CD4-positive, CD25-positive, alpha-beta regulatory T cell (primary cell): ENCODE results near the gene FGGY. TPM values are rescaled to one million over a fixed set of nuclear protein-coding genes. Genes with fewer than 3 reads are reported as not detected.

Experiments
- ATAC-seq, 2 donors: fragments of 150-1000 bp; cut with Tn5 transposase; one replicate each; pipeline ENCODE4 v1.10.0; 2021; ENCODE audit warnings: low read depth in 2 of 2, moderate number of reproducible peaks in 2 of 2, moderate library complexity in 1 of 2
- DNase-seq, 3 donors: peaks; one replicate each; pipeline versions ENCODE4 v3.0.0 to v3.0.0-alpha.2; 2012 to 2022; ENCODE audit warnings: mixed read lengths in 1 of 3
- H3K27ac ChIP-seq: one replicate; pipeline ENCODE4 v1.7.0; 2013; ENCODE audit warnings: mild to moderate bottlenecking, low read length; ENCODE audit not compliant: insufficient read depth, poor library complexity, severe bottlenecking
- H3K27me3 ChIP-seq: one replicate; pipeline ENCODE4 v1.7.0; 2013; ENCODE audit warnings: low read length; ENCODE audit not compliant: control insufficient read depth, insufficient read depth
- H3K36me3 ChIP-seq: one replicate; pipeline ENCODE4 v1.7.0; 2013; ENCODE audit warnings: mild to moderate bottlenecking, low read length, moderate library complexity; ENCODE audit not compliant: control insufficient read depth, insufficient read depth
- H3K4me1 ChIP-seq: 2 replicates; pipeline ENCODE4 v1.7.0; 2013; ENCODE audit warnings: mild to moderate bottlenecking, low read length; ENCODE audit not compliant: insufficient read depth, control insufficient read depth, poor library complexity, severe bottlenecking
- H3K4me3 ChIP-seq: one replicate; pipeline ENCODE4 v1.7.0; 2013; ENCODE audit warnings: low read depth, mild to moderate bottlenecking, low read length, moderate library complexity
- H3K9me3 ChIP-seq, 2 experiments: 1 replicate in 1 of 2; 2 replicates in 1 of 2; pipeline ENCODE4 v1.7.0; 2013; ENCODE audit warnings: low read length in 2 of 2, mild to moderate bottlenecking in 1 of 2, moderate library complexity in 1 of 2; ENCODE audit not compliant: control insufficient read depth in 2 of 2
- H3K27ac Mint-ChIP-seq, 3 donors: one replicate each; pipeline ENCODE4 v1.8.0; 2020 to 2022; ENCODE audit warnings: mild to moderate bottlenecking in 3 of 3, mixed read lengths in 3 of 3, moderate library complexity in 2 of 3
- H3K27me3 Mint-ChIP-seq: one replicate; pipeline ENCODE4 v1.8.0; 2022; ENCODE audit warnings: mild to moderate bottlenecking, mixed read lengths
- H3K36me3 Mint-ChIP-seq: one replicate; pipeline ENCODE4 v1.8.0; 2020; ENCODE audit warnings: mixed read lengths
- H3K4me1 Mint-ChIP-seq, 4 donors: one replicate each; pipeline ENCODE4 v1.8.0; 2020 to 2022; ENCODE audit warnings: mixed read lengths in 4 of 4, mild to moderate bottlenecking in 1 of 4
- H3K4me3 Mint-ChIP-seq, 4 donors: one replicate each; pipeline ENCODE4 v1.8.0; 2020 to 2022; ENCODE audit warnings: mild to moderate bottlenecking in 4 of 4, mixed read lengths in 4 of 4, moderate library complexity in 3 of 4
- H3K9me3 Mint-ChIP-seq, 7 donors: one replicate each; pipeline ENCODE4 v1.8.0; 2020 to 2022; ENCODE audit warnings: mixed read lengths in 7 of 7, mild to moderate bottlenecking in 3 of 7, moderate library complexity in 2 of 7
- polyA plus RNA-seq, 4 donors: library from polyadenylated mRNA; unstranded; fragments of 300-500 nt; fragmentation: Illumina TruSeq; gene quantifications; one replicate each; pipeline ENCODE4 v1.2.3, GENCODE V29; 2021
- total RNA-seq: library from RNA; stranded (reverse); gene quantifications from one replicate; pipeline ENCODE4 v1.2.3, GENCODE V29; 2022

Gene FGGY
- total and polyA plus RNA-seq, 5 donors from 2014 or later = 1.9 to 7.7 (median 4.5) TPM

- Histone ChIP-seq H3K36me3 (no peaks in the 10 kb centered on the region), H3K9me3 (no peaks in the 10 kb centered on the region), H3K27ac (no peak overlapping the region), H3K27me3 (no peaks in the 10 kb centered on the region), H3K4me1 (no peaks in the 10 kb centered on the region), H3K4me3 (no peak overlapping the region)
- DNase-seq = no peak
- no peaks in the 10 kb centered on the region for H3K36me3 Mint-ChIP-seq
- no peaks in the 10 kb centered on the region for H3K9me3 Mint-ChIP-seq
- H3K27ac Mint-ChIP-seq = no peak overlapping the region
- no peak overlapping the region for H3K4me3 Mint-ChIP-seq
- peaks cover 0 to 6% (median 0%) of the 10 kb centered on the region in 4 donors for H3K4me1 Mint-ChIP-seq
- no peaks in the 10 kb centered on the region for H3K27me3 Mint-ChIP-seq
- no peak for ATAC-seq
These were observed 131.9 kb downstream of the FGGY start for GRCh38 chr1:59428828-59429227.

- H3K4me1 Mint-ChIP-seq = peaks cover 0 to 6% (median 0%) of the 10 kb centered on the region in 4 donors
- H3K9me3 Mint-ChIP-seq = no peaks in the 10 kb centered on the region
- H3K27me3 ChIP-seq = no peaks in the 10 kb centered on the region
- no peak overlapping the region for H3K4me3 Mint-ChIP-seq
- no peak for ATAC-seq
- H3K4me1 ChIP-seq = no peaks in the 10 kb centered on the region
- H3K36me3 ChIP-seq = no peaks in the 10 kb centered on the region
- no peaks in the 10 kb centered on the region for H3K9me3 ChIP-seq
- no peaks in the 10 kb centered on the region for H3K27me3 Mint-ChIP-seq
- no peak overlapping the region for H3K27ac Mint-ChIP-seq
- no peak overlapping the region for H3K4me3 ChIP-seq
- no peaks in the 10 kb centered on the region for H3K36me3 Mint-ChIP-seq
- no peak for DNase-seq
- H3K27ac ChIP-seq = no peak overlapping the region
These were observed 132.8 kb downstream of the FGGY start for GRCh38 chr1:59429656-59430055.

- no peak overlapping the region for H3K27ac ChIP-seq
- H3K9me3 ChIP-seq = no peaks in the 10 kb centered on the region
- no peaks in the 10 kb centered on the region for H3K27me3 ChIP-seq
- no peaks in the 10 kb centered on the region for H3K4me1 ChIP-seq
- H3K36me3 ChIP-seq = no peaks in the 10 kb centered on the region
- no peak overlapping the region for H3K4me3 Mint-ChIP-seq
- peaks cover 0 to 6% (median 0%) of the 10 kb centered on the region in 4 donors for H3K4me1 Mint-ChIP-seq
- H3K4me3 ChIP-seq = no peak overlapping the region
- no peaks in the 10 kb centered on the region for H3K27me3 Mint-ChIP-seq
- no peak for DNase-seq
- H3K27ac Mint-ChIP-seq = no peak overlapping the region
- H3K36me3 Mint-ChIP-seq = no peaks in the 10 kb centered on the region
- H3K9me3 Mint-ChIP-seq = no peaks in the 10 kb centered on the region
- no peak for ATAC-seq
These were observed 134.8 kb downstream of the FGGY start for GRCh38 chr1:59431566-59432294.

- Histone ChIP-seq H3K9me3 (no peaks in the 10 kb centered on the region), H3K36me3 (no peaks in the 10 kb centered on the region), H3K4me3 (no peak overlapping the region), H3K27ac (no peak overlapping the region), H3K4me1 (no peaks in the 10 kb centered on the region), H3K27me3 (no peaks in the 10 kb centered on the region)
- no peaks in the 10 kb centered on the region for H3K27me3 Mint-ChIP-seq
- peaks cover 0 to 6% (median 0%) of the 10 kb centered on the region in 4 donors for H3K4me1 Mint-ChIP-seq
- no peaks in the 10 kb centered on the region for H3K9me3 Mint-ChIP-seq
- DNase-seq (no peak), ATAC-seq (no peak)
- H3K36me3 Mint-ChIP-seq = no peaks in the 10 kb centered on the region
- no peak overlapping the region for H3K4me3 Mint-ChIP-seq
- no peak overlapping the region for H3K27ac Mint-ChIP-seq
These were observed 135.9 kb downstream of the FGGY start for GRCh38 chr1:59432531-59433439.

- peaks cover 0 to 6% (median 0%) of the 10 kb centered on the region in 4 donors for H3K4me1 Mint-ChIP-seq
- H3K36me3 ChIP-seq = no peaks in the 10 kb centered on the region
- no peaks in the 10 kb centered on the region for H3K9me3 Mint-ChIP-seq
- H3K9me3 ChIP-seq = no peaks in the 10 kb centered on the region
- H3K27ac ChIP-seq = no peak overlapping the region
- no peaks in the 10 kb centered on the region for H3K36me3 Mint-ChIP-seq
- no peaks in the 10 kb centered on the region for H3K4me1 ChIP-seq
- H3K27me3 Mint-ChIP-seq = no peaks in the 10 kb centered on the region
- H3K4me3 ChIP-seq = no peak overlapping the region
- DNase-seq (no peak), ATAC-seq (no peak)
- H3K27ac Mint-ChIP-seq = no peak overlapping the region
- no peaks in the 10 kb centered on the region for H3K27me3 ChIP-seq
- no peak overlapping the region for H3K4me3 Mint-ChIP-seq
These were observed 136.5 kb downstream of the FGGY start for GRCh38 chr1:59433440-59433813.

GRCh38 chr1:59434336-59434735, 137.4 kb downstream of the FGGY start:
- Mint-ChIP-seq H3K4me3 (no peak overlapping the region), H3K36me3 (no peaks in the 10 kb centered on the region), H3K4me1 (peaks cover 0 to 6% (median 0%) of the 10 kb centered on the region in 4 donors), H3K27me3 (no peaks in the 10 kb centered on the region), H3K9me3 (no peaks in the 10 kb centered on the region), H3K27ac (no peak overlapping the region)
- no peak for DNase-seq
- H3K4me3 ChIP-seq = no peak overlapping the region
- no peak for ATAC-seq
- no peaks in the 10 kb centered on the region for H3K4me1 ChIP-seq
- H3K9me3 ChIP-seq = no peaks in the 10 kb centered on the region
- no peak overlapping the region for H3K27ac ChIP-seq
- H3K36me3 ChIP-seq = no peaks in the 10 kb centered on the region
- H3K27me3 ChIP-seq = no peaks in the 10 kb centered on the region

- Histone ChIP-seq H3K36me3 (no peaks in the 10 kb centered on the region), H3K9me3 (no peaks in the 10 kb centered on the region), H3K27me3 (no peaks in the 10 kb centered on the region), H3K27ac (no peak overlapping the region), H3K4me3 (no peak overlapping the region), H3K4me1 (no peaks in the 10 kb centered on the region)
- Mint-ChIP-seq H3K27me3 (no peaks in the 10 kb centered on the region), H3K4me3 (no peak overlapping the region), H3K27ac (no peak overlapping the region), H3K36me3 (no peaks in the 10 kb centered on the region), H3K9me3 (peaks cover 0 to 2% (median 0%) of the 10 kb centered on the region in 7 donors), H3K4me1 (peaks cover 0 to 6% (median 0%) of the 10 kb centered on the region in 4 donors)
- no peak for ATAC-seq
- DNase-seq = no peak
These were observed 139.7 kb downstream of the FGGY start for GRCh38 chr1:59436637-59437036.
